Erythroblast (primary cell): Measurements from ENCODE around the gene SPRING1.

Experiments used
- GATA1 ChIP-seq: IDR thresholded peaks from 2 replicates; pipeline ENCODE4 v1.6.1; 2011; ENCODE audit warnings: low read depth, mild to moderate bottlenecking, control low read depth, low read length, moderate library complexity
- POLR2A ChIP-seq: IDR thresholded peaks from 2 replicates; pipeline ENCODE4 v1.6.1; 2011; ENCODE audit warnings: mild to moderate bottlenecking, low read length

DNA sequence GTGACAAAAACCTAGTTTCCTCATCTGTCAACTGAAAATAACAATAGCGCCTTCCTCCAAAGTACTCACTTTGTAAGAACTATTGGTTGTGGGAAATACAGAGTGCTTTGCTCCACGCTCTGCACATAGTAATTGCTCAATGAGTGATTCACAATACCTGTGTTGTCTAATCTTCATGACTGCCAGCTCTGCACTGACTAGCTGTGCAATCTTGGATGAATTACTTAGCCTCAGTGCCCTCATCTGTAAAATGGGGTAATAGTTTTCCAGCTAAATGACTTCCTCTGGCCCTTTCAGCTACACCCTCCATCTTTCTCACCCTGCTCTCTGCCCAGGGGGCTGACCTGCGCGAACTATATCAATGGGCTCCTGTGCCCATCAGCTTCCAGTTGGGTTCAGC, 43.1 kb upstream of the SPRING1 start:
- TF ChIP-seq POLR2A (no peak), GATA1 (no peak)
